Type B pancreatic cell (in vitro differentiated cells): ENCODE data around the gene TSSK3. TPM values are rescaled to one million over a fixed set of nuclear protein-coding genes. Genes with fewer than 3 reads are reported as not detected.

Experiments
- DNase-seq: peaks from one replicate; pipeline ENCODE4 v3.0.0; 2021; ENCODE audit warnings: mixed read lengths; ENCODE audit not compliant: unreplicated experiment; ENCODE audit errors: extremely low spot score
- H3K27ac Mint-ChIP-seq: 2 replicates; pipeline ENCODE4 v1.8.0; 2021; ENCODE audit warnings: mild to moderate bottlenecking, mixed read lengths
- H3K27me3 Mint-ChIP-seq: 2 replicates; pipeline ENCODE4 v1.8.0; 2021; ENCODE audit warnings: mixed read lengths
- H3K36me3 Mint-ChIP-seq: 2 replicates; pipeline ENCODE4 v1.8.0; 2021; ENCODE audit warnings: mixed read lengths
- H3K4me1 Mint-ChIP-seq: one replicate; pipeline ENCODE4 v1.8.0; 2021; ENCODE audit warnings: mixed read lengths; ENCODE audit not compliant: unreplicated experiment
- H3K4me3 Mint-ChIP-seq: 2 replicates; pipeline ENCODE4 v1.8.0; 2021; ENCODE audit warnings: mild to moderate bottlenecking, mixed read lengths
- H3K9me3 Mint-ChIP-seq: 2 replicates; pipeline ENCODE4 v1.8.0; 2021; ENCODE audit warnings: mixed read lengths
- long read RNA-seq: library from polyadenylated mRNA; unstranded; transcript quantifications from one replicate; pipeline ENCODE4 v2.0.0, GENCODE V29; 2020
- total RNA-seq: library from RNA; stranded (reverse); gene quantifications from 2 replicates; pipeline ENCODE4 v1.2.1, GENCODE V29; 2021; ENCODE audit warnings: low replicate concordance
- TF ChIP-seq, protein P1 (sequence below): fragments of 200-600 bp; sonication (generic); conservative IDR thresholded peaks from 2 replicates; pipeline ENCODE4 v1.5.0; 2021; ENCODE audit warnings: antibody characterized with exemption, mild to moderate bottlenecking

Gene TSSK3
- 2.1 and 3.8 TPM in 2 replicates for total RNA-seq
- long read RNA-seq: 0 reads

DNA sequence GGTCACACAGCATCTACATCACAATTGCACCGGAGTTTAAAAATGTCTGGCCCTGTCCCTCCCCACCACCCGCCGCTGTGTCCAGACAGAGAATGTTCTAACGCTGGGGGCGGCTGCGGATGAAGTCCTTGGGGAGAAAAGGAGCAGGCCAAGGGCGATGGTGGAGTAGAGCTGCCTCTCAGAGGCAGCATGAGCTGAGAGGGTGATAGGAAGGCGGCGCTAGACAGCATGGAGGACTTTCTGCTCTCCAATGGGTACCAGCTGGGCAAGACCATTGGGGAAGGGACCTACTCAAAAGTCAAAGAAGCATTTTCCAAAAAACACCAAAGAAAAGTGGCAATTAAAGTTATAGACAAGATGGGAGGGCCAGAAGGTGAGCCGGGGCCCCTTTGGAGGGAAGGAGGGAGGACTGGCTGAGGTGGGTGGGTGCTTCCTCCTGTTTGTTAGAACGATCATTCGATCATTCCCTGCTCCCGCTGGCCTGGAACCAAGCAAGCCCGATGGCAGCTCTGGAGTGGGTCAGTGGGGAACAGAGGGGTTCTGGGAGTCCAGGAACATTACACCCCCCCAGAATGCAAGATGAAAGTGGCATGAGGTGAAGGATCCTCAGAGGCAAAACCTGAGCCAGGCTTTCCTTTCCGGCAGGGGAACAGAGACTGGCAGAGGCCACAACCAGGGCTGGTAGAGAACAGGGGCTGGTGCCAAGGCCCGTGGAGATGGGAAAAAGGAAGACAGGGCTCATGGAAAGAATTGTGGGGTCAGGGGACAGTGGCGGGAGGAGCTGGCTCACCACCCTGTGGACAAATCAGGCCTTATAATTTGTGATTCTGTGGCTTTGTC lies at the start of gene TSSK3, which contains the start of gene FAM229A:
TSSK3 (plus strand) TSS at position 66 of the 840 bp plus-strand sequence; CDS start at position 229, 163 bp downstream.
FAM229A (minus strand) TSS at position 12 of the 840 bp plus-strand sequence. CDS start 394 bp downstream, outside the sequence.
- DNase-seq: no peak
- TF ChIP-seq, protein P1, sequence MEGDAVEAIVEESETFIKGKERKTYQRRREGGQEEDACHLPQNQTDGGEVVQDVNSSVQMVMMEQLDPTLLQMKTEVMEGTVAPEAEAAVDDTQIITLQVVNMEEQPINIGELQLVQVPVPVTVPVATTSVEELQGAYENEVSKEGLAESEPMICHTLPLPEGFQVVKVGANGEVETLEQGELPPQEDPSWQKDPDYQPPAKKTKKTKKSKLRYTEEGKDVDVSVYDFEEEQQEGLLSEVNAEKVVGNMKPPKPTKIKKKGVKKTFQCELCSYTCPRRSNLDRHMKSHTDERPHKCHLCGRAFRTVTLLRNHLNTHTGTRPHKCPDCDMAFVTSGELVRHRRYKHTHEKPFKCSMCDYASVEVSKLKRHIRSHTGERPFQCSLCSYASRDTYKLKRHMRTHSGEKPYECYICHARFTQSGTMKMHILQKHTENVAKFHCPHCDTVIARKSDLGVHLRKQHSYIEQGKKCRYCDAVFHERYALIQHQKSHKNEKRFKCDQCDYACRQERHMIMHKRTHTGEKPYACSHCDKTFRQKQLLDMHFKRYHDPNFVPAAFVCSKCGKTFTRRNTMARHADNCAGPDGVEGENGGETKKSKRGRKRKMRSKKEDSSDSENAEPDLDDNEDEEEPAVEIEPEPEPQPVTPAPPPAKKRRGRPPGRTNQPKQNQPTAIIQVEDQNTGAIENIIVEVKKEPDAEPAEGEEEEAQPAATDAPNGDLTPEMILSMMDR: no peak
- peaks cover 27% of the 10 kb centered on the region for H3K36me3 Mint-ChIP-seq
- H3K27me3 Mint-ChIP-seq: peaks cover 5% of the 10 kb centered on the region
- no peaks in the 10 kb centered on the region for H3K9me3 Mint-ChIP-seq
- peak within 1 kb of the TSS; percentile 66 for H3K4me3 Mint-ChIP-seq
- peak within 1 kb of the TSS; percentile 9 for H3K27ac Mint-ChIP-seq
- peaks cover 14% of the 10 kb centered on the region for H3K4me1 Mint-ChIP-seq

GRCh38 chr1:32316903-32317277 lies 45.4 kb upstream of the TSSK3 start:
- H3K9me3 Mint-ChIP-seq: no peaks in the 10 kb centered on the region
- H3K27me3 Mint-ChIP-seq: no peaks in the 10 kb centered on the region
- TF ChIP-seq, protein P1: no peak
- peaks cover 3% of the 10 kb centered on the region for H3K4me1 Mint-ChIP-seq
- no peak for DNase-seq
- H3K4me3 Mint-ChIP-seq: no peak overlapping the region
- H3K36me3 Mint-ChIP-seq: peaks cover 7% of the 10 kb centered on the region
- H3K27ac Mint-ChIP-seq: no peak overlapping the region

- no peaks in the 10 kb centered on the region for H3K27me3 Mint-ChIP-seq
- peaks cover 7% of the 10 kb centered on the region for H3K36me3 Mint-ChIP-seq
- TF ChIP-seq, protein P1: no peak
- peaks cover 3% of the 10 kb centered on the region for H3K4me1 Mint-ChIP-seq
- no peak for DNase-seq
- no peak overlapping the region for H3K27ac Mint-ChIP-seq
- no peaks in the 10 kb centered on the region for H3K9me3 Mint-ChIP-seq
- H3K4me3 Mint-ChIP-seq: no peak overlapping the region
Measured at GRCh38 chr1:32318127-32318869, 44.0 kb upstream of the TSSK3 start.

GRCh38 chr1:32321712-32322291 lies 40.5 kb upstream of the TSSK3 start:
- H3K4me1 Mint-ChIP-seq: no peaks in the 10 kb centered on the region
- no peak overlapping the region for H3K4me3 Mint-ChIP-seq
- H3K9me3 Mint-ChIP-seq: no peaks in the 10 kb centered on the region
- no peak for DNase-seq
- TF ChIP-seq, protein P1: no peak
- H3K27ac Mint-ChIP-seq: peak overlapping the region; percentile 64
- no peaks in the 10 kb centered on the region for H3K27me3 Mint-ChIP-seq
- peaks cover 12% of the 10 kb centered on the region for H3K36me3 Mint-ChIP-seq

DNA sequence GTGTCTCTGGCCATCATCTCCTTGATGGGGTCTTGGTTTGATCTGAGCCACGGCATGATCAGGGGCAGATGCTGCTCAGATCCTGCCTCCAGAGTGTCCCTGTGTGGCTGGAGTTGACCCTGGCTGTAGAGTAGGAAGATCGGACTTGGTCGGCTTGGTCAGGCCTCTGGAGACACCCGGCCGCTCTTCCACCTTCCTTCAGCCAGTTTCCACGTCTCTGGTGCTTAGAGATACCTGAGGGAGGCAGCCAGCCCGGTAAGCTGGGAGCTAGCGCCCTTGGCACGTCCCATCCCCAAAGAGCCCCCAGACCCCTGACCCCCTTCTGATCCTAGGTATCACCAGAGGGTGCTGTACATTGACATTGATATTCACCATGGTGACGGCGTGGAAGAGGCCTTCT lies 35.1 kb upstream of the TSSK3 start:
- Mint-ChIP-seq H3K9me3 (no peaks in the 10 kb centered on the region), H3K4me3 (no peak overlapping the region), H3K27ac (no peak overlapping the region), H3K36me3 (peaks cover 45% of the 10 kb centered on the region), H3K27me3 (no peaks in the 10 kb centered on the region), H3K4me1 (peaks cover 12% of the 10 kb centered on the region)
- TF ChIP-seq, protein P1: no peak
- no peak for DNase-seq
